Loucy (cell line): ENCODE measurements around the gene NHLH1.

Experiments used
- CTCF ChIP-seq: fragments of 200-600 bp; sonication (generic); conservative IDR thresholded peaks from 2 replicates; pipeline ENCODE4 v1.5.1; 2014; ENCODE audit warnings: mild to moderate bottlenecking, antibody characterized with exemption, low read length
- EZH2phosphoT487 ChIP-seq: fragments of 200-600 bp; IDR thresholded peaks from 2 replicates; pipeline ENCODE4 v1.6.1; 2018; ENCODE audit warnings: antibody characterized with exemption, mild to moderate bottlenecking, moderate library complexity, borderline replicate concordance

GRCh38 chr1:160362168-160362957 lies 4.5 kb upstream of the NHLH1 start:
- TF ChIP-seq CTCF, result no peak
- TF ChIP-seq EZH2phosphoT487, result no peak
